Prostate gland (tissue), 2 donors: ENCODE measurements around the gene C11orf91. TPM values are rescaled to one million over a fixed set of nuclear protein-coding genes. Genes with fewer than 3 reads are reported as not detected.
"Not testable (repeated sequence)": the region's sequence is repeated elsewhere in the genome, so short reads cannot be mapped to it uniquely, and the experiment has no call there.

Experiments used
- DNase-seq: peaks from one replicate; pipeline ENCODE4 v3.0.0-alpha.2; 2019; ENCODE audit warnings: low spot score
- H3K27ac ChIP-seq, 2 donors: fragments of 200-600 bp; sonication (generic); 2 replicates each; pipeline ENCODE4 v1.5.1; 2017 to 2019
- H3K27me3 ChIP-seq: fragments of 200-600 bp; sonication (generic); replicated peaks from 2 replicates; pipeline ENCODE4 v1.5.1; 2019; ENCODE audit not compliant: insufficient read depth
- H3K36me3 ChIP-seq, 2 donors: fragments of 200-600 bp; sonication (generic); 1 replicate in 1 of 2; 2 replicates in 1 of 2; pipeline versions ENCODE4 v1.5.1 to v1.8.1; 2017 to 2019
- H3K4me1 ChIP-seq: fragments of 200-600 bp; sonication (generic); replicated peaks from 2 replicates; pipeline ENCODE4 v1.5.1; 2019
- H3K4me3 ChIP-seq, 2 donors: fragments of 200-600 bp; sonication (generic); 2 replicates each; pipeline ENCODE4 v1.5.1; 2017 to 2019
- H3K9me3 ChIP-seq: fragments of 200-600 bp; sonication (generic); 2 replicates; pipeline ENCODE4 v1.5.1; 2017
- POLR2A ChIP-seq: fragments of 450-650 bp; IDR thresholded peaks from one replicate; pipeline ENCODE4 v1.6.1; 2016; ENCODE audit warnings: antibody characterized with exemption, mild to moderate bottlenecking
- POLR2AphosphoS5 ChIP-seq: sonication (generic); formaldehyde crosslinking; IDR thresholded peaks from one replicate; pipeline ENCODE4 v1.6.1; 2017; ENCODE audit warnings: antibody characterized with exemption
- WGBS: methylation state at CpG from one replicate; pipeline ENCODE4 v1.1.5; 2018; 5-methylcytosine and 5-hydroxymethylcytosine counted together
- intact Hi-C: fragments of 100-400 bp; cut with DNase I; formaldehyde crosslinking; loops from one replicate; pipeline ENCODE4 v1.14.2; 2022
- total RNA-seq, 2 donors: library from RNA; depleted of rRNA; stranded (reverse); fragments of >200 nt; gene quantifications; one replicate each; pipeline ENCODE4 v1.1.0, GENCODE V29; 2016
- TF ChIP-seq, protein P1 (sequence below), 4 experiments: fragments of 200-600 bp in 2 of 4; fragments of 450-650 bp in 2 of 4; sonication (generic) in 2 of 4; IDR thresholded peaks; 1 replicate in 3 of 4; 2 replicates in 1 of 4; pipeline ENCODE4 v1.5.1; 2016 to 2019; ENCODE audit warnings: antibody characterized with exemption in 4 of 4, mild to moderate bottlenecking in 2 of 4, moderate library complexity in 2 of 4

Gene C11orf91
- total RNA-seq, 2 donors from 2014 or later, result not detected

DNA sequence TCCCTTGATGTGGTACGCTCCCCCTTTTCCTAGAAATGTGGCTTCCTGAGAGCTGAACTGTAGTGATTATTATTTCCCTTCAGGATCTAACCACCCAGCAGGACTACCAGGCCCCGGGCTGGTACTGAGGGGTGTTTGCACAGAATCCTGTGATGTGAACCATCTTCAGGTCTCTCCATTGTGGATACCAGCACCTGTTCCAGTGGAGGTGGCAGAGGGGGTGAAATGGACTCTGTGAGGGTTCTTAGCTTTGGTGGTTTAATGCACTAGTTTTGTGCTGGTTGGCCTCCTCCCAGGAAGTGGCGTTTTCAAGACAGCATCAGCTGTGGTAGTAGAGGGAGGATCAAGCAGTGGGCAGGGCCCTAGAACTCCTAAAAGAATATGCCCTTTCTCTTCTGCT, 18.6 kb downstream of the C11orf91 start:
- Histone ChIP-seq H3K4me1 (no peaks in the 10 kb centered on the region), H3K9me3 (no peaks in the 10 kb centered on the region), H3K27ac (no peak overlapping the region), H3K4me3 (no peak overlapping the region), H3K27me3 (no peaks in the 10 kb centered on the region), H3K36me3 (no peaks in the 10 kb centered on the region)
- DNase-seq, result no peak
- TF ChIP-seq, protein P1, sequence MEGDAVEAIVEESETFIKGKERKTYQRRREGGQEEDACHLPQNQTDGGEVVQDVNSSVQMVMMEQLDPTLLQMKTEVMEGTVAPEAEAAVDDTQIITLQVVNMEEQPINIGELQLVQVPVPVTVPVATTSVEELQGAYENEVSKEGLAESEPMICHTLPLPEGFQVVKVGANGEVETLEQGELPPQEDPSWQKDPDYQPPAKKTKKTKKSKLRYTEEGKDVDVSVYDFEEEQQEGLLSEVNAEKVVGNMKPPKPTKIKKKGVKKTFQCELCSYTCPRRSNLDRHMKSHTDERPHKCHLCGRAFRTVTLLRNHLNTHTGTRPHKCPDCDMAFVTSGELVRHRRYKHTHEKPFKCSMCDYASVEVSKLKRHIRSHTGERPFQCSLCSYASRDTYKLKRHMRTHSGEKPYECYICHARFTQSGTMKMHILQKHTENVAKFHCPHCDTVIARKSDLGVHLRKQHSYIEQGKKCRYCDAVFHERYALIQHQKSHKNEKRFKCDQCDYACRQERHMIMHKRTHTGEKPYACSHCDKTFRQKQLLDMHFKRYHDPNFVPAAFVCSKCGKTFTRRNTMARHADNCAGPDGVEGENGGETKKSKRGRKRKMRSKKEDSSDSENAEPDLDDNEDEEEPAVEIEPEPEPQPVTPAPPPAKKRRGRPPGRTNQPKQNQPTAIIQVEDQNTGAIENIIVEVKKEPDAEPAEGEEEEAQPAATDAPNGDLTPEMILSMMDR (IDR thresholded peaks at IDR 0.05), result no peak
- no peak for TF ChIP-seq POLR2A
- TF ChIP-seq POLR2AphosphoS5, result no peak
- WGBS, result 91% methylated on average over 3 of the region's 3 CpGs
- intact Hi-C loops, result loop anchor here (10.0 kb wide), 1 partner anchor 517 kb away; the partner anchor contains the start of gene CSTF3

DNA sequence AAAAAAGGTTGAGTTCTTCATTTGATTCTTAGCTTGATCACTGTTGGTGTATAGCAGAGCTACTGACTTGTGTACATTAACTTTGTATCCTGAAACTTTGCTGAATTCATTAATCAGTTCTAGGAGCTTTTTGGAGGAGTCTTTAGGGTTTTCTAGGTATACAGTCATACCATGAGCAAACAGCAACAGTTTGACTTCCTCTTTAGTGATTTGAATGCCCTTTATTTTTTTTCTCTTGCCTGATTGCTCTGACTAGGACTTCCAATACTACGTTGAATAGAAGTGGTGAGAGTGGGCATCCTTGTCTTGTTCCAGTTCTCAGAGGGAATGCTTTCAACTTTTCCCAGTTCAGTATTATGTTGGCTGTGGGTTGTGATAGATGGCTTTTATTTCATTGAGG, 22.0 kb downstream of the C11orf91 start:
- H3K4me3 ChIP-seq, H3K36me3 ChIP-seq, H3K9me3 ChIP-seq, H3K27ac ChIP-seq, H3K4me1 ChIP-seq, DNase-seq, H3K27me3 ChIP-seq, intact Hi-C loops: not testable (repeated sequence)
- WGBS, result 90% methylated on average over 1 of the region's 1 CpG

GRCh38 chr11:33674035-33674814, 26.4 kb downstream of the C11orf91 start:
- no peak overlapping the region for H3K4me3 ChIP-seq
- no peak for TF ChIP-seq POLR2A
- no peak for TF ChIP-seq POLR2AphosphoS5
- TF ChIP-seq, protein P1 (IDR thresholded peaks at IDR 0.05), result no peak
- H3K36me3 ChIP-seq, result no peaks in the 10 kb centered on the region
- no peak for DNase-seq
- H3K27me3 ChIP-seq, result no peaks in the 10 kb centered on the region
- 92% methylated on average over 3 of the region's 3 CpGs for WGBS
- H3K9me3 ChIP-seq, result no peaks in the 10 kb centered on the region
- intact Hi-C loops, result no loop called here
- no peak overlapping the region for H3K27ac ChIP-seq
- no peaks in the 10 kb centered on the region for H3K4me1 ChIP-seq

- no peaks in the 10 kb centered on the region for H3K9me3 ChIP-seq
- no peak for DNase-seq
- 93% methylated on average over 4 of the region's 4 CpGs for WGBS
- no peaks in the 10 kb centered on the region for H3K36me3 ChIP-seq
- intact Hi-C loops, result no loop called here
- no peak overlapping the region for H3K27ac ChIP-seq
- H3K4me1 ChIP-seq, result no peaks in the 10 kb centered on the region
- TF ChIP-seq, protein P1 (IDR thresholded peaks at IDR 0.05), result no peak
- no peak for TF ChIP-seq POLR2A
- no peak for TF ChIP-seq POLR2AphosphoS5
- H3K27me3 ChIP-seq, result no peaks in the 10 kb centered on the region
- H3K4me3 ChIP-seq, result no peak overlapping the region
Measured at GRCh38 chr11:33672273-33672672, 28.4 kb downstream of the C11orf91 start.

DNA sequence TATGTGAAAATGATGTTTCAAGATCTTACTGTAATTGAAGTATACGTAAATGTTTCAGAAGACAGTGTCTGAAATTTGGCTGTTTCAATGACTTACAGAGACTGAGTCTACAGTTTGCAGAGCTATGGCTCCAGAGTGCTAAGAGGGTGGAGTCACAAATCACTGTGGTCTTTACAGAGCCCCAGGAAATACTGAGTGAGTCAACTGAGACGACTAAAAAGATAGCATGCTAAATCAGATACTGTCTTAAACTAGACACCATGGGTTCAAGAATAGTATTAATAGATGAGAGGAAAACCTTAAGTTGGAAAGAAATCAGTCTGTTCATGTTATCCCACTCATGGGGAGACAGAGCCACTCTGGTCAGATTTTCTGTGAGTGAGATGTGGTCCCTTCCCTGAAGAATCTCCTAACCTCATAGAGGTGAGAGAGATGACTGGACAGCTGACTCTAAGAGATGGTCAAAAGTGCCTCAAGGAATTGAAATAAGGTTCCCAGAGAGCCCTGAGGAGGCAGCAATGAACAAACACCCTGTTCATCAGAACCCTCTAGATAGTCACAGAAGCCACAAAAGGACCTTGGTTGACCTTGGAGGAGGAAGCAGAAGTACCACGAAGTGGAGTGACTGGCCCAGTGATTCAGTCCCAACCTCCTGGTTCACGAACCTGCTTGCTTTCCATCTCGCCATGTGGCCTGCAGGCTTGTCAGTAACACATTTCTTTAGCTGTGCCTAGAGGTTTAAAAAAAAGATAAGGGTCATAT, 30.2 kb downstream of the C11orf91 start:
- TF ChIP-seq POLR2A (no peak), POLR2AphosphoS5 (no peak)
- TF ChIP-seq, protein P1 (IDR thresholded peaks at IDR 0.05), result no peak
- intact Hi-C loops, result no loop called here
- Histone ChIP-seq H3K27me3 (no peaks in the 10 kb centered on the region), H3K9me3 (no peaks in the 10 kb centered on the region), H3K27ac (no peak overlapping the region), H3K4me3 (no peak overlapping the region), H3K4me1 (no peaks in the 10 kb centered on the region), H3K36me3 (no peaks in the 10 kb centered on the region)
- no peak for DNase-seq
- WGBS, result 84% methylated on average over 5 of the region's 5 CpGs
